ENCODE data around the gene NCKIPSD.

Gene NCKIPSD

GRCh38 chr3:48715174-48715800 is 29.6 kb upstream of the NCKIPSD start:
- Histone ChIP-seq H3K36me3 (ENCODE audit: insufficient read depth, low read depth, low read length) (peaks cover 47% of the 10 kb centered on the region), H3K4me3 (ENCODE audit: low read length) (peak overlapping the region; percentile 92)

GRCh38 chr3:48711727-48712126 is 26.0 kb upstream of the NCKIPSD start:
- H3K27ac ChIP-seq (ENCODE audit: low read length): no peak overlapping the region
- peaks cover 77% of the 10 kb centered on the region for H3K36me3 ChIP-seq (ENCODE audit: insufficient read depth, low read depth, low read length)
- H3K4me3 ChIP-seq (ENCODE audit: low read length): no peak overlapping the region
- no peaks in the 10 kb centered on the region for H3K9me3 ChIP-seq (ENCODE audit: insufficient read depth, low read depth, low read length)
- peaks cover 14% of the 10 kb centered on the region for H3K4me1 ChIP-seq (ENCODE audit: insufficient read depth, low read length)
- no peaks in the 10 kb centered on the region for H3K27me3 ChIP-seq (ENCODE audit: insufficient read depth, low read length)
- no peak overlapping the region for H3K9ac ChIP-seq (ENCODE audit: low read depth, low read length)

More at GRCh38 chr3:48715174-48715800, 29.6 kb upstream of the NCKIPSD start:
- H3K4me1 ChIP-seq (ENCODE audit: insufficient read depth, low read length): peaks cover 10% of the 10 kb centered on the region
- peak overlapping the region; percentile 99; the same call in 1 of the 2 replicates for H3K9ac ChIP-seq (ENCODE audit: low read depth, low read length)
- H3K27me3 ChIP-seq (ENCODE audit: insufficient read depth, low read length): peaks cover 6% of the 10 kb centered on the region; the same call in 1 of the 2 replicates
- no peaks in the 10 kb centered on the region for H3K9me3 ChIP-seq (ENCODE audit: insufficient read depth, low read depth, low read length)
- no peak overlapping the region for H3K27ac ChIP-seq (ENCODE audit: low read length)

GRCh38 chr3:48709051-48709461 is 23.3 kb upstream of the NCKIPSD start:
- peaks cover 81% of the 10 kb centered on the region for H3K36me3 ChIP-seq (ENCODE audit: insufficient read depth, low read depth, low read length)
- no peaks in the 10 kb centered on the region for H3K9me3 ChIP-seq (ENCODE audit: insufficient read depth, low read depth, low read length)
- H3K4me1 ChIP-seq (ENCODE audit: insufficient read depth, low read length): peaks cover 11% of the 10 kb centered on the region
- H3K4me3 ChIP-seq (ENCODE audit: low read length): no peak overlapping the region
- H3K27me3 ChIP-seq (ENCODE audit: insufficient read depth, low read length): no peaks in the 10 kb centered on the region
- no peak overlapping the region for H3K27ac ChIP-seq (ENCODE audit: low read length)
- H3K9ac ChIP-seq (ENCODE audit: low read depth, low read length): no peak overlapping the region

GRCh38 chr3:48708481-48708889 is 22.8 kb upstream of the NCKIPSD start:
- H3K9ac ChIP-seq (ENCODE audit: low read depth, low read length): no peak overlapping the region
- H3K4me1 ChIP-seq (ENCODE audit: insufficient read depth, low read length): peaks cover 12% of the 10 kb centered on the region
- H3K27ac ChIP-seq (ENCODE audit: low read length): no peak overlapping the region

DNA sequence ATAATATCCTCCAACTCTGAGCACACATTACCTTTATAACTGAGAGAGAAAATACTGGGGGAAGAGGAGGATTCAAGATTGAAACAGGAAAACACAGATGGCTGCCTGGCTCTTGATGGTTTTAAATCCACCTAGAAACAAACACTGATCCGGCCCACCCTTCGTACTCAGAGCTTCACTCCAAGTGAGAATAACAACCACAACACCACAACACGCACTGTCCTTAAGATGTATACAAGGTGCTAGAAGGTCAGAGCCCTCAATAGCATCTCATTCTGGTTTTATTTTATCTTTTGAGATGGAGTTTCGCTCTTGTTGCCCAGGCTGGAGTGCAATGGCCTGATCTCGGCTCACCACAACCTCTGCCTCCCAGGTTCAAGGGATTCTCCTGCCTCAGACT is 21.4 kb upstream of the NCKIPSD start:
- H3K27me3 ChIP-seq (ENCODE audit: insufficient read depth, low read length): no peaks in the 10 kb centered on the region
- peaks cover 20% of the 10 kb centered on the region for H3K4me1 ChIP-seq (ENCODE audit: insufficient read depth, low read length)
- H3K4me3 ChIP-seq (ENCODE audit: low read length): no peak overlapping the region
- H3K27ac ChIP-seq (ENCODE audit: low read length): no peak overlapping the region
- H3K36me3 ChIP-seq (ENCODE audit: insufficient read depth, low read depth, low read length): peaks cover 72% of the 10 kb centered on the region
- H3K9ac ChIP-seq (ENCODE audit: low read depth, low read length): no peak overlapping the region
- no peaks in the 10 kb centered on the region for H3K9me3 ChIP-seq (ENCODE audit: insufficient read depth, low read depth, low read length)

More at GRCh38 chr3:48708481-48708889, 22.8 kb upstream of the NCKIPSD start:
- H3K9me3 ChIP-seq (ENCODE audit: insufficient read depth, low read depth, low read length): no peaks in the 10 kb centered on the region
- H3K27me3 ChIP-seq (ENCODE audit: insufficient read depth, low read length): no peaks in the 10 kb centered on the region
- peaks cover 78% of the 10 kb centered on the region for H3K36me3 ChIP-seq (ENCODE audit: insufficient read depth, low read depth, low read length)
- no peak overlapping the region for H3K4me3 ChIP-seq (ENCODE audit: low read length)

GRCh38 chr3:48702320-48702920 is 16.7 kb upstream of the NCKIPSD start:
- Histone ChIP-seq H3K27me3 (ENCODE audit: insufficient read depth, low read length) (no peaks in the 10 kb centered on the region), H3K9ac (ENCODE audit: low read depth, low read length) (peak overlapping the region; percentile 43; the same call in 1 of the 2 replicates), H3K4me3 (ENCODE audit: low read length) (peak overlapping the region; percentile 55), H3K9me3 (ENCODE audit: insufficient read depth, low read depth, low read length) (no peaks in the 10 kb centered on the region), H3K27ac (ENCODE audit: low read length) (no peak overlapping the region), H3K36me3 (ENCODE audit: insufficient read depth, low read depth, low read length) (peaks cover 64% of the 10 kb centered on the region), H3K4me1 (ENCODE audit: insufficient read depth, low read length) (peaks cover 12% of the 10 kb centered on the region)

DNA sequence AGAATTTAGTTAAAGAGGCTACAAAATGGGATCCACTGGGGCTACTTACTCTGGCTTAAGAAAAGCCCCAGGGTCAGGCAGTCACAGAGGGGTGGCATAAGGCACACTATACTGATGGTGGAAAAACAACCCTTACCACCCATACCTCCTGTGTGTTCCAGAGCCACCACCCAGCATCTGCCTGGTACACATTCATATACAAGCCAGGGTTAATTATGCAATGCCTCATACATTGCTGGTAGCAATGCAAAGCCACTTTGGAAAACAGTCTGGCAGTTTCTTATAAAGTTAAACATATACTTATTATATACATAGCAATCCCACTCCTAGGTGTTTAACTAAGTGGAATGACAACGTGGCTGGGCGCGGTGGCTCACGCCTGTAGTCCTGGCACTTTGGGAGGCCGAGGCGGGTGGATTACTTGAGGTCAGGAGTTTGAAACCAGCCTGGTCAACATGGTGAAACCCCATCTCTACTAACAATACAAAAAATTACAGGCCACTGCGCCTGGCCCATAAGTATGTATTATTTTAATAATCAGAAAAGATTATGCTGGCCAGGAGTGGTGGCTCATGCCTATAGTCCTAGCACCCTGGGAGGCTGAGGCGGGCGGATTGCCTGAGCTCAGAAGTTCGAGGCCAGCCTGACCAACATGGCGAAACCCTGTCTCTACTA is 15.2 kb upstream of the NCKIPSD start:
- H3K27ac ChIP-seq (ENCODE audit: low read length): no peak overlapping the region
- H3K36me3 ChIP-seq (ENCODE audit: insufficient read depth, low read depth, low read length): peaks cover 56% of the 10 kb centered on the region
- no peaks in the 10 kb centered on the region for H3K27me3 ChIP-seq (ENCODE audit: insufficient read depth, low read length)
- no peaks in the 10 kb centered on the region for H3K9me3 ChIP-seq (ENCODE audit: insufficient read depth, low read depth, low read length)
- no peak overlapping the region for H3K4me3 ChIP-seq (ENCODE audit: low read length)
- peak overlapping the region; percentile 37; the same call in 1 of the 2 replicates for H3K9ac ChIP-seq (ENCODE audit: low read depth, low read length)
- peaks cover 17% of the 10 kb centered on the region for H3K4me1 ChIP-seq (ENCODE audit: insufficient read depth, low read length)

GRCh38 chr3:48698891-48699290 is 13.2 kb upstream of the NCKIPSD start:
- no peak overlapping the region for H3K27ac ChIP-seq (ENCODE audit: low read length)
- H3K9me3 ChIP-seq (ENCODE audit: insufficient read depth, low read depth, low read length): no peaks in the 10 kb centered on the region
- no peaks in the 10 kb centered on the region for H3K27me3 ChIP-seq (ENCODE audit: insufficient read depth, low read length)
- no peak overlapping the region for H3K4me3 ChIP-seq (ENCODE audit: low read length)
- peaks cover 60% of the 10 kb centered on the region for H3K36me3 ChIP-seq (ENCODE audit: insufficient read depth, low read depth, low read length)
- peaks cover 12% of the 10 kb centered on the region for H3K4me1 ChIP-seq (ENCODE audit: insufficient read depth, low read length)
- H3K9ac ChIP-seq (ENCODE audit: low read depth, low read length): no peak overlapping the region

GRCh38 chr3:48697952-48698351 is 12.2 kb upstream of the NCKIPSD start:
- H3K36me3 ChIP-seq (ENCODE audit: insufficient read depth, low read depth, low read length): peaks cover 67% of the 10 kb centered on the region
- H3K9me3 ChIP-seq (ENCODE audit: insufficient read depth, low read depth, low read length): no peaks in the 10 kb centered on the region
- no peaks in the 10 kb centered on the region for H3K27me3 ChIP-seq (ENCODE audit: insufficient read depth, low read length)
- no peak overlapping the region for H3K27ac ChIP-seq (ENCODE audit: low read length)
- no peak overlapping the region for H3K4me3 ChIP-seq (ENCODE audit: low read length)
- no peak overlapping the region for H3K9ac ChIP-seq (ENCODE audit: low read depth, low read length)
- H3K4me1 ChIP-seq (ENCODE audit: insufficient read depth, low read length): peaks cover 10% of the 10 kb centered on the region

DNA sequence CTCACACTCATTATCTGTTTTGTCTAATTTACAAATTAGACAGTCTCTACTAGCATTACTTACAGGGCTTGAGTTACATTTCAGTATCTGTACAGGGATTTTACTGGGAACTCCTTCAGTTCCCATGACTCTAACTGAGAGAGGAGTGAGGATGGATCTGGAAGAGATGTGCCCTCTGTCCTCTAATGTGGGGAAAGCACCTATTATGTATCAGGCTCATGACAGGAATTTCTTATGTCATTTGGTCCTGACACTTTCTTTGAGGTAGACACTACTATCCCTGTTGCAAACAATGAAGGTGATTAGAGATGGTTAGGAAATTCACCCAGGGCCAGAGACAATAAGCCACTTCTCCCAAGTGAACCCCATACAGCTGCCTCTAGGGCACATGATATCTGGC is 10.9 kb upstream of the NCKIPSD start:
- Histone ChIP-seq H3K4me1 (ENCODE audit: insufficient read depth, low read length) (peaks cover 5% of the 10 kb centered on the region; the same call in 1 of the 2 replicates), H3K36me3 (ENCODE audit: insufficient read depth, low read depth, low read length) (peaks cover 76% of the 10 kb centered on the region), H3K27me3 (ENCODE audit: insufficient read depth, low read length) (no peaks in the 10 kb centered on the region), H3K9ac (ENCODE audit: low read depth, low read length) (no peak overlapping the region), H3K9me3 (ENCODE audit: insufficient read depth, low read depth, low read length) (no peaks in the 10 kb centered on the region), H3K4me3 (ENCODE audit: low read length) (no peak overlapping the region), H3K27ac (ENCODE audit: low read length) (no peak overlapping the region)

DNA sequence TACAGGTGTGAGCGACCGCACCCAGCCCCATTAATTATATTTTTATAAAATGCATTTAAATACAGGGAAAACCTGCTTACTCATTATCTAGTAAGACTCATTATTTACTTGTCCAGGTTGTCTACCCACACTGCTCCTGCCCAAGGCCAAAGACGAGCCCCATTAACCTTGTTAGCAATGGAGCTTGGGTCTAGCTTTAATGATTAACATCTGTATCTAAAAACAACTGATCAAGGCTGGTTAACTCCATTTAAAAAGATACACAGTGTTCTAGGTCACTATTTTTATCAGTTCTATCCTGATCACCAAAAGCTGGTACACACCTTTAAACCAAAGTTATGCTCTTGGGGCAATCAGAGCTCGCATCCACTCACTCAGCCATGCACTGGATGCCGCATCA is 10.4 kb upstream of the NCKIPSD start:
- H3K4me1 ChIP-seq (ENCODE audit: insufficient read depth, low read length): peaks cover 5% of the 10 kb centered on the region; the same call in 1 of the 2 replicates
- H3K27me3 ChIP-seq (ENCODE audit: insufficient read depth, low read length): no peaks in the 10 kb centered on the region
- peaks cover 80% of the 10 kb centered on the region for H3K36me3 ChIP-seq (ENCODE audit: insufficient read depth, low read depth, low read length)
- H3K9me3 ChIP-seq (ENCODE audit: insufficient read depth, low read depth, low read length): no peaks in the 10 kb centered on the region
- H3K9ac ChIP-seq (ENCODE audit: low read depth, low read length): no peak overlapping the region
- H3K27ac ChIP-seq (ENCODE audit: low read length): no peak overlapping the region
- no peak overlapping the region for H3K4me3 ChIP-seq (ENCODE audit: low read length)
